ENCODE measurements around the gene MEX3A. TPM values are rescaled to one million over a fixed set of nuclear protein-coding genes. Genes with fewer than 3 reads are reported as not detected.
A peak's percentile ranks its signal among the peaks of the same experiment; 100 is the strongest.

The MEX3A gene
- total and polyA plus RNA-seq, 2 of the 8 experiments (the other 6 are each of a cell fraction or from before 2014, with no cell fraction given): 34.1 to 52.4 TPM

GRCh38 chr1:156120318-156120717 is 38.1 kb upstream of the MEX3A start:
- no peak for FAIRE-seq
- DNase-seq (ENCODE audit: low read depth in 1 of 2, low spot score in 2 of 2): no peak
- no peaks in the 10 kb centered on the region for H3K9me3 ChIP-seq (ENCODE audit: insufficient read depth in 2 of 2, low read depth in 1 of 2, low read length in 1 of 2)
- H3K4ac ChIP-seq (replicated peaks; ENCODE audit: insufficient read length, low read depth, low read length): peak overlapping the region; percentile 47
- H3K27me3 ChIP-seq (replicated peaks in 1 of 4; ENCODE audit: control insufficient read depth in 3 of 4, extremely low read depth in 1 of 4, insufficient read depth in 3 of 4, low read length in 3 of 4): peaks cover 0 to 2% (median 0%) of the 10 kb centered on the region in 4 experiments; a peak in 1 of 7 replicates
- WGBS, 2 experiments (ENCODE audit: extremely low coverage in 1 of 2, insufficient coverage in 1 of 2, insufficient read length in 1 of 2, insufficient replicate concordance in 2 of 2, low coverage in 1 of 2, low lambda C conversion rate in 2 of 2, missing lambda C conversion rate in 1 of 2): 86% methylated on average over 3 of the region's 3 CpGs; no CpG with 5 or more reads in 1 of the 2 experiments
- H3K23me2 ChIP-seq (ENCODE audit: low read depth, low read length): peaks cover 7% of the 10 kb centered on the region
- H3K23ac ChIP-seq (ENCODE audit: insufficient read length): no peak overlapping the region
- peaks cover 6 to 10% of the 10 kb centered on the region in 2 experiments for H4K20me1 ChIP-seq (replicated peaks in 1 of 2; ENCODE audit: control insufficient read depth in 1 of 2, insufficient read depth in 2 of 2, low read length in 2 of 2)
- no peak overlapping the region for H4K8ac ChIP-seq (ENCODE audit: extremely low read depth, insufficient read depth, low read length)
- no peak overlapping the region for H3K27ac ChIP-seq (ENCODE audit: low read depth, low read length)
- peak overlapping the region; percentile 44; the same call in 1 of the 2 replicates for H2BK12ac ChIP-seq (ENCODE audit: low read depth, low read length)
- H4K91ac ChIP-seq (replicated peaks; ENCODE audit: insufficient read length, low read length): no peak overlapping the region
- peaks cover 7 to 27% (median 25%) of the 10 kb centered on the region in 4 experiments for H3K4me1 ChIP-seq (replicated peaks in 1 of 4; ENCODE audit: control insufficient read depth in 3 of 4, insufficient read depth in 4 of 4, low read length in 3 of 4)
- no peak overlapping the region for H2AK5ac ChIP-seq (ENCODE audit: low read depth, low read length)
- no peak overlapping the region for H3K56ac ChIP-seq (replicated peaks; ENCODE audit: insufficient read length, low read depth, low read length)
- no peak overlapping the region for H2AFZ ChIP-seq (ENCODE audit: low read length)
- no peak overlapping the region for H2BK20ac ChIP-seq (ENCODE audit: low read length)
- CTCF ChIA-PET (ENCODE audit: partially characterized antibody): interaction anchor here (0.6 to 42.4 kb wide), 7 partner anchors 3 to 1456 kb away, joined by 3 to 1994 read pairs (median 4); partner anchors contain the start of genes LMNA and MEX3A
- no peak overlapping the region for H2BK15ac ChIP-seq (ENCODE audit: low read length)
- no peak overlapping the region for H2BK120ac ChIP-seq (replicated peaks; ENCODE audit: low read depth, low read length)
- H3K9ac ChIP-seq (replicated peaks in 1 of 4; ENCODE audit: extremely low read depth in 1 of 4, low read depth in 3 of 4, low read length in 3 of 4): no peak overlapping the region
- peaks cover 3% of the 10 kb centered on the region for H3K79me1 ChIP-seq (ENCODE audit: low read depth, low read length)
- no peak overlapping the region for H3K18ac ChIP-seq (ENCODE audit: extremely low read depth, low read length)
- no peak for TF ChIP-seq HDAC6 (IDR thresholded peaks at IDR 0.05; ENCODE audit: low read depth, low read length)
- no peak for TF ChIP-seq BACH1 (IDR thresholded peaks at IDR 0.05; ENCODE audit: low read length)
- TF ChIP-seq SUZ12 (IDR thresholded peaks at IDR 0.05; ENCODE audit: low read length): no peak
- TF ChIP-seq POLR2AphosphoS5 (IDR thresholded peaks at IDR 0.05; ENCODE audit: low read depth, low read length): no peak
- TF ChIP-seq TAF1 (IDR thresholded peaks at IDR 0.05; ENCODE audit: low read depth, low read length): no peak
- TF ChIP-seq RAD21 (IDR thresholded peaks at IDR 0.05 in 1 of 2, conservative IDR thresholded peaks at IDR 0.05 in 1 of 2; ENCODE audit: low read depth in 2 of 2, low read length in 2 of 2): no peak
- TF ChIP-seq PHF8 (conservative IDR thresholded peaks at IDR 0.05; ENCODE audit: low read depth, low read length): no peak
- no peak for TF ChIP-seq SP2 (IDR thresholded peaks at IDR 0.05; ENCODE audit: low read length)
- no peak for TF ChIP-seq CTBP2 (IDR thresholded peaks at IDR 0.05; ENCODE audit: borderline replicate concordance, insufficient read depth, insufficient read length, low read length)
- TF ChIP-seq ZNF274 (IDR thresholded peaks at IDR 0.05; ENCODE audit: borderline replicate concordance, extremely low read depth, low read length): no peak
- TF ChIP-seq EZH2 (IDR thresholded peaks at IDR 0.05; ENCODE audit: low read depth, low read length, severe bottlenecking): no peak
- H2BK5ac ChIP-seq (ENCODE audit: low read depth, low read length): no peak overlapping the region
- no peak overlapping the region for H3K4me3 ChIP-seq (ENCODE audit: extremely low read depth in 1 of 4, insufficient read depth in 2 of 4, low read depth in 3 of 4, low read length in 4 of 4)
- H4K5ac ChIP-seq (ENCODE audit: insufficient read length, low read depth, low read length): no peak overlapping the region
- no peak overlapping the region for H3K14ac ChIP-seq (ENCODE audit: insufficient read length)
- no peaks in the 10 kb centered on the region for H3K36me3 ChIP-seq (ENCODE audit: control insufficient read depth in 2 of 4, insufficient read depth in 4 of 4, low read length in 3 of 4)
- H3K79me2 ChIP-seq (ENCODE audit: control insufficient read depth in 1 of 2, insufficient read depth in 2 of 2, low read length in 2 of 2): peaks cover 0 to 12% of the 10 kb centered on the region in 2 experiments; a peak in 1 of 4 replicates
- POLR2A ChIA-PET (ENCODE audit: partially characterized antibody): interaction anchor here (1.1 to 28.0 kb wide), 5 partner anchors 8 to 138 kb away, joined by 3 to 763 read pairs (median 4); partner anchors contain the start of gene MEX3A
- H3K4me2 ChIP-seq (ENCODE audit: insufficient read depth in 1 of 2, low read depth in 2 of 2, low read length in 2 of 2): no peak overlapping the region

Measured in H1 (cell line).